IPS DF 4.7 (cell line): ENCODE results near the gene NT5DC1.
A peak's percentile ranks its signal among the peaks of the same experiment; 100 is the strongest.

Experiments used
- DNase-seq: peaks from one replicate; pipeline ENCODE4 v3.0.0-alpha.2; 2013; ENCODE audit warnings: low spot score; ENCODE audit errors: extremely low read depth

The NT5DC1 gene

DNA sequence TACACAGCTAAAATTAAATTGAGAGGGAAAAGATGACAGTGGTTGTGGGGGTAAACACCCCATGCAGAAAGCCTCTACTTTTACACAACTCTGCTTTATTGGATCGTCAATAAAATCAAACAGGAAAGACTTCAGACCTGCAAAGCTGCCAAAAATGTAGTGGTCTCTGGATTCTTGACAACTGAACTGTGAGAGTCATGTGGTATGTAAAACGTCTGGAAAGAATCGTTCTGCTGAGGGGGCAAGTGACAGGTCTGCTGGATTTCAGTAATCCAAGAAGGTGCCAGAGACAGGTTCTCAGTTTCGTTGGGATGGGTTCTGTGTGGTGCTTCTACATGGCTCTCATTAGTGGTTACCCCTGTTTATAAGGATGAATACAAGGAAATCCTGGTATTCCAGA lies 89.9 kb downstream of the NT5DC1 start:
- DNase-seq: no peak

DNA sequence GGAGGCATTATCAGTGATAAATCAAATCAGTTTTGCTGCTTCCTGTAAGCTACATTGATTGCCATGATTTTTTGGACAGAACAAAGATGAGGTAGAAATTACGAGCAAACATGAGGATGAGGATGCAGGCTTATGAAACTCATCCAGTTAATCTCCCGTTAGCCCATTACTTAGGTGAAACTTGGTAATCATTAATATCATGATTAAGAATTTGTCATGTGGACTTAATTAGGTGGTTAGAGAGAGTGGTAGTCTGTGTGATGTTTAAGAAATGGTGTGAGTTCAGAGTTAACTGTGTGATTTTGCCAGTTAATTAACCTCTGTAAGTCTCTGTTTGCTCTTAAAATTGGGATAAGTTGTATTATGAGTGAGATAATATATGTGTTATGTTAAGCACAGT lies 91.2 kb downstream of the NT5DC1 start:
- DNase-seq: no peak

DNA sequence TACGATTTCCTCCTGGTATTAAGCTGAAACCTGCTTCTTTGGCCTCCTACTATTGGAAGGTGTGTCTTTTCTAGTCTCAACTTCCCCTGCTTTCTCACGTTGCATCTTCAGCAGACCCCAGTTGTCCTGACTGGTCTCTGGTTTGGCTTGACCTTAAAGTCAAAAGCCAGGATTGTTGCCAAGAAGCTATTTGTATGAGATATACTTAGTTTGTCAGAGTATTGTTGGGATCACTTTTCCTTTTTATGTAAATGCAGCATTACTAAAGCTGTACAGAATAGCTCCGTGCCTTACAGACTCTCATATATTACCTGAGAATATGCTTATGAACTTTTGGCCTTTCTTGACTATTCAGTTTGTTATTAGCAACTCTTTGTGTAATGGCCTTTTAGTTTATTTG lies 92.1 kb downstream of the NT5DC1 start:
- DNase-seq: no peak

DNA sequence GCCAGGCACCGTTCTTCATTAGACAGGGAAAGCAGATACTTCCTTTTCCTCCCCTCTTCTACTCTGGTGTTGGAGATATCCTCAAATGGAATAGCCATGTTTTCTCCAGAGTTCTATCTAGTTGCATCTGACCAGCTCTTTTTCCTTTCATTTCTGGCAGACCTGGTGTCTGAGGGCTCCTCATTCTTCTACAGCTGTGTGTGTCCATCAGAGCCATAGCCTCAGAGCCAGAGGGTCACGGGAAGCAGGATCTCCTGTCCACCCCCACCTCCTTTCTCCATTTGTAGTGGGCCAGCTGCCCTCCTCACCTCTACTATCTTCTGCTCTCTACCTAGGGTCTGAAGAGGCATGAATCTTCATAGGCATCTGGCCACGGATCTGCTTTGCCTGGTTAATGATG lies 96.2 kb downstream of the NT5DC1 start:
- DNase-seq: no peak

- no peak for DNase-seq
Observed at GRCh38 chr6:116200619-116201249, 100.1 kb downstream of the NT5DC1 start.

DNA sequence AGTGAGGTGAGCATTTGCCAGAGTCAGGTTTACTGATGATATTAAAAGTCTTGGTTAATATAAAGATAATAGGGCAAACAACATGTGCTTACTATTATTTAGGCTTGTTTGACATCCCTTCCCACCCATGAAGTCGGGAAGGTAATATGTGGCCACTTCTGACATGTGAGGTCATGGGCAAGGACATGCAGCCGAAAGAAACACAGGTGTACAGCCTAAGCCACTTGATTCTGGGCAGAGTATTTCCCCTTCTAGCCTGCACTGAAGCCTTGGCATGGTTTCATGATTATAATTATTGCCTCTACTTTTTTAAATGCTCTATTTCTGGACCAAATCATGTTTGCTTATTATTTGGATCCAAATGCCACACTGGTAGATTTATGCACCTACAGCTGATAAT lies 100.9 kb downstream of the NT5DC1 start:
- DNase-seq: no peak

GRCh38 chr6:116205281-116205680 lies 104.6 kb downstream of the NT5DC1 start:
- no peak for DNase-seq

GRCh38 chr6:116206231-116206903 lies 105.7 kb downstream of the NT5DC1 start:
- DNase-seq: no peak

- DNase-seq: no peak
Observed at GRCh38 chr6:116208056-116208785, 107.6 kb downstream of the NT5DC1 start.

GRCh38 chr6:116210316-116210715 lies 109.7 kb downstream of the NT5DC1 start:
- DNase-seq: no peak

DNA sequence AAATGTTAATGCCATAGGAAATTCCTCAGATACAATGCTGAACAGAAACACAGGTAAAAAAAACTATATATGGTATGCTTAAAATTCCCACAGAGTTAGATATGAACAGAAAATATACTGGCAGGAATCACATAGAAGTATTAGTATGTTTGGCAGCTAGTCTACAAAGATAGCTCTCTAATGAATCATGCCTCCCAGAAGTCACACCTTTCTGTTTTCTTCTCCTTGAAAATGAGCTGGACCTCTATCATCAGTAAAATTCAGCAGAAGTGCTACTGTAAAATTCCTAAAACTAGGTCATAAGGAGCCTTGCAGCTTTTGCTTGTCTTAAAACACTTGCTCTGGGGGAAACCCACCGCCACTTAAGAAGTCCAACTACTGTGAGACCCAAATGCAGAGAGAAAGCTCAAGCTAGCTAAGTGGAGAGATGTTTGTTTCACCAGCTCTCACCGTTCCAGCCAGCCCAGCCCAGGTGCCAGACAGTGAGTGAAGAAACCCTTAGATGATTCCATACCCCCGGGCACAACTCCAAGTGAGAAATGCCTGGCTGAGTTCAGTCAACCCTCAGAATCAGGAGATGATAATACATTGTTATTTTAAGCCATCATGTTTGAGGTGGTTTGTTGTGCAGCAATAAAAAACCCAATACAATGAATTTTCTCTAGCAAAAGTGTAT lies 110.2 kb downstream of the NT5DC1 start:
- DNase-seq: no peak

GRCh38 chr6:116214681-116215080 lies 114.0 kb downstream of the NT5DC1 start:
- DNase-seq: no peak

DNA sequence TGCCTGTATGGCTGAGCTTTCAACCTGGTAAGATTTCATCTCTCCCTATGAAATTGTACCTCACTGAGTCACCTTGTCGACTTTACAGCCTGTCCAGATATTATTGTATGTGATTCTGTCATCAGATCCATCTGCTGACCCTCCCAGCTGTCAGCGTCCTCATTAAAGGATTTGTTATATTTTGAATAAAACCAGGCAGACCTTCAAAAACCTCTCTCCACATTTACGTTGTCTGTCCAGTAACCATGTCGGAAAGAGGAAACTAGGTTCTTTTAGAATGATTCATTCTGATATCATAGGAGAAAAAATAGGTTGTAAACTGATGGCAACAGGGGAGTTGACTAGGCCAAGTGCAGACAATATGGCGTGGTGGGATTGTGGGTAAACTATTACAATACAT lies 114.8 kb downstream of the NT5DC1 start:
- DNase-seq: no peak

DNA sequence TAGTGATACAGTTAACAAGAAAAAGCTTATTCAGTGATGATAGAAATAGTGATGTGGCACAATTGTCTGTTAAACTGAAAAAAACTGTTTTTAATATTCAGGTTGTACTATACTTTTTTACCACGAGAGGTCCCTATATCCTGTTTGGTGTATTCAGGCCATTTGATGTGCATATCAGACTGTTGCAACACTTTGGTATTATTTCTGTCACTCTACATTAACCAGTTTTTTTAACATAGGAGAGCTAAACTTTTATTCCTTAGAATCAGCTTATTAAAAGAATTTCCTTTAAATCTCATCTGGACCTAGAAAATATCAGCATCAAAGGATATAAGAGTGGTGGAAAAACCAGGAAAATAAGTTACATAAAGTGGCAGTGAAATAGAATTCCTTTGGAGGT lies 116.4 kb downstream of the NT5DC1 start:
- DNase-seq: no peak

DNA sequence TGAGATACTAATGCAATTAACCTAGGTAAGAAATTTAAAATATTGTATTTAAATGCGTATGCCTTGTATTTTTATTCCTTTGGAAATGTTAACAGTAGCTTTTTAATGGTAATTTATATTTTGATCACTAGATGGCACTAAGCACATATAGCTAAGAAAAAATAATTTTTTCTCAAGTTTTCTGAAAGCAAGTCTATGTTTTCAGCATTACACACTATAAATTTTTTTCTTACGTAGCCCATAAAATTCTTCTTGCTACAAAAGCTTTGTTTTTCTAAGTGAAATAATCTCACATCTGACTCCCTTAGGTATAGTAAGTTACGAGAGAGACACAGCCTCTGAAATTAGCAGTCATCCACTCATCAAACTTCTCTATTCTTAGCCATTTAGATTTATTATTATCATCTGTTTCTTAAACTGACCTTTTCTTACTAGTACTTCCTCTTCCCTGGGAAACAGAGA lies 117.5 kb downstream of the NT5DC1 start:
- no peak for DNase-seq

DNA sequence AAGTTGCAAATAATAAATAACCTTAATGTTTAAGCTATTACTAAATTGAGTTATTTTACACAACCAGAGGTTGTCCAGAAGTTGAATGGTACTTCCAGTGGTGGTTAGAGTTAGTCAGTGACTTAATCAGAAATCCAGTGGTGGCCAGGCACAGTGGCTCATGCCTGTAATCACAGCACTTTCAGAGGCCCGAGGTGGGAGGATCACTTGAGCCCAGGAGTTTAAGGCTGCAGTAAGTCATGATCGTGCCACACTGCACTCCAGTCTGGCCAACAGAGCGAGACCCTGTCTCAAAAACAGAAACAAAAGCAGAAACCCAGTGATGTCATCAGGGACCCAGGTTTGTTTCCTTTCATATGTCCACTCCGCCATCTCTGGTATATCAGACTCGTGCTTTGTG lies 118.2 kb downstream of the NT5DC1 start:
- DNase-seq: no peak

DNA sequence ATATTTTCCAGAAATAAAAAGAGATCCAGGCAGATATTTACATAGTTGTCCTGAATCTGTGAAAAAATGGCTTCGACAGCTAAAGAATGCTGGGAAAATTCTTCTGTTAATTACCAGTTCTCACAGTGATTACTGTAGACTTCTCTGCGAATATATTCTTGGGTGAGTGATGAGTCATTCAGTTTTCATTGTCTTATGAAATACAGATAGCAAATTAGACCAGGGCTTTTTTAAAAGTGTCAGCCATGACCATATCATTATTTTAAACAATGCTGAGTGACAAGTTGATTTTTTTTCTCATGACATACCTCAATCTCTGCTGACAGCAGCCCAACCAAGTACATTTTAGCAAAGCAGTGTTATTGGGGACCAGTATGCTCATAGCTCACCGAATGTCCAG lies 120.4 kb downstream of the NT5DC1 start:
- DNase-seq: no peak

- no peak for DNase-seq
Observed at GRCh38 chr6:116221911-116222310, 121.3 kb downstream of the NT5DC1 start.

DNA sequence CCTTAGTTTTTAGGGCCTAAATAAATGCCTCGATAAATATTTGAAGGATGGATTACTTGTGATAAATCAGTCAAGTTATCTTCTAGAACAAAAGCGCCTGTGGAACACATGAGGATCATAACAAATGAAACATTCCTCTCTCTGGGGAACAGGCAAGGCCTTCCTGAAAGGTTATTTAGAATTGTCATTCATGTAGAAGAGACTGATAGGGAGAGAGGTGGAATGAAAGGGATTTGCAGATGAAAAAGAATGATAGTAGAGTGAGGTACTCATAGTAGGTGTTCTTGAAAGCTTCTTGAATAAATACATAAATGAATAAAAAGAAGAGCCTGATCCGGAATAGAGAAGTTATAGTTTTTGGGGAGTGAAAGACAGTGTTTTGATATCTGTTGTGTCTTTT lies 122.7 kb downstream of the NT5DC1 start:
- no peak for DNase-seq

GRCh38 chr6:116229287-116229913 lies 128.7 kb downstream of the NT5DC1 start:
- DNase-seq: peak; percentile 91

- no peak for DNase-seq
Observed at GRCh38 chr6:116234689-116235088, 134.0 kb downstream of the NT5DC1 start.

- no peak for DNase-seq
Observed at GRCh38 chr6:116238083-116238482, 137.4 kb downstream of the NT5DC1 start.
